Activated CD4-positive, alpha-beta T cell treated with anti-CD3 and anti-CD28 coated beads, Interleukin-2, amount 50 U/mL, for 16 hours (primary cell): Measurements from ENCODE around the gene BMPR1A.
A peak's percentile ranks its signal among the peaks of the same experiment; 100 is the strongest.

Experiments used
- DNase-seq: peaks from one replicate; pipeline ENCODE4 v3.0.0-alpha.2; 2020

The BMPR1A gene

GRCh38 chr10:86756511-86757112 is at the start of gene BMPR1A:
TSS of gene BMPR1A (plus strand) at chr10:86756619. CDS start at chr10:86876019, 119,400 bp downstream.
- DNase-seq: no peak

DNA sequence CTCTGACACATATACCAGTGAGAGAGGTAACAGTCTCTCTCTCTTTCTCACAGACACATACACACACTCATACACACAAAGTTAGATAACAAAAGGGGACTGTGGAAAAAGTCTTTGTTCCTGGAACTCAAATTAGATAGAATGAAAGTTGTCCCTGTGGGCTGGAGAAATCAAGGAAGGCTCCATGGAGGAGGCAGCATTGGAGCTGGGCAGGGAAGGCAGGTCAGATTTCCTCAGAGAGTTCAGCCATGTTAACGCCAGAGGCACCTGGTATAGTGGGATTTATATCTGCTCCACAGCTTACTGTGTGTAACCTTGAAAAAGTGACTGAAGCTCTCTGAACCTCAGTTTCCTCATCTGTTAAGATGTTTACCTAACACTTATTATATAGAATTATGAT is 49.4 kb upstream of the BMPR1A start:
- DNase-seq: no peak

GRCh38 chr10:86707505-86707904 is 48.9 kb upstream of the BMPR1A start:
- no peak for DNase-seq

GRCh38 chr10:86708068-86708782 is 48.2 kb upstream of the BMPR1A start:
- no peak for DNase-seq

DNA sequence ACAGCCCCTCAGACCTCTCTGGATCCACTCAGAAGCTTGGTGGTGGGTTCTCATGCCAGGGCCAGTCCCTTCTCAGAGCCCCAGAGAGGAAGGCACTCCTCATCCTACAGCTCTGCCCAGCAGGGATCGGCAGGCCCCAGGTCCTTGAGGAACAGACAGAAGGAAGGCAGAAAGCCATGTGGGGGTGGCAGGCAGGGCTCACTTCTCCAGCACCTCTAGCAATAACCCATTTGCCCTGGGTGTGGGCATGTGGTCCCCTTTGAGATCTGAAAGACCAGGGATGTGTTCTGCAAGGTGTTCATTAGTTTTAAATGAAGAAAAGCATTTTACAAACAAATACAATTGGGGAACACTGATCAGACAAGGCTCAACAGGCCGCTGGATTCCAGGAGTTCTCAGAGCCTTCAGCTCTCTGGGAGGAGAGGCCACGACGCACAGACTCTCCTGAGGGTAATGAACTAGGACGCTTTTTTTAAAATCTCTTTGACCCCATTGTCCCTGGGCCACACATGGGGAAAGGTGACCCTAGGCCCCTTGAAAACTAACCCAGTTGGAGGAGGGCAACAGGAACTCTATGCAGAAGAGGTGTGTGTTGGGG is 47.5 kb upstream of the BMPR1A start:
- no peak for DNase-seq

DNA sequence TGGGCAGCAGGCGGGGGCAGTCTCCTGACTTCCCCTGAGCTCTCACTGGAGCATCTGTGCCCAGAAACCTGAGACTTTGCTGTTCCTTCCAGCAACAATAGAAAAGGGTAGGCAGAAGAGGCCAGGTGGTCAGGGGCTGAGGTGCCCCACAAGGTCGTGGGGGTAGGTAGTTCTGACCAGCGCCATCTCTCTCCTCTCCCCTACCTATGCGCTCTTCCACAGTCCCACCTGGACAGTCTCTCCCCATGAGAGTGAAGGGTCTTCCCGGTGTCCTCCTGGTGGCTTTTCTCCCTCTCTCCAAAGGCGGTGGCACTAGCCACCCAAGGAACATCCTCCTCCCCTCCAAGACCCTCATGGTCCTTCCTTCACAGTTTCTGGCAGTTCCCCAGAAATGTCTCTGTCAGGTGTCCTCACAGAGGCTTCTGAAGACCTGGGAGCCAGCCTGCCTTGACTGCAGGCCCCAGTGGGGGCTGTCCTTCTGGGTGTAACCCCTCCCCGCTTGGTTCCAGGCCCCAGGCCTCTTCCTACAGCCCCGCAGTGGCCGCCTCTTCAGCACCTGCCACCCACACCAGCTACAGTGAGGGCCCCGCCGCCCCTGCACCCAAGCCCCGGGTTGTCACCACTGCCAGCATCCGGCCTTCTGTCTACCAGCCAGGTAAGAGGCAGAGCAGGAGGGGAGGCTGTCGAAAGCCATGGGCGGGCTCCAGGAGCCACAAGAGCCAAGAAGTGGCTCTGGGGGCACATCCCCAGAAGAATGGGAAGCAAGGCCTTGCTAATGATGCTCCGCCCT is 46.8 kb upstream of the BMPR1A start:
- no peak for DNase-seq

DNA sequence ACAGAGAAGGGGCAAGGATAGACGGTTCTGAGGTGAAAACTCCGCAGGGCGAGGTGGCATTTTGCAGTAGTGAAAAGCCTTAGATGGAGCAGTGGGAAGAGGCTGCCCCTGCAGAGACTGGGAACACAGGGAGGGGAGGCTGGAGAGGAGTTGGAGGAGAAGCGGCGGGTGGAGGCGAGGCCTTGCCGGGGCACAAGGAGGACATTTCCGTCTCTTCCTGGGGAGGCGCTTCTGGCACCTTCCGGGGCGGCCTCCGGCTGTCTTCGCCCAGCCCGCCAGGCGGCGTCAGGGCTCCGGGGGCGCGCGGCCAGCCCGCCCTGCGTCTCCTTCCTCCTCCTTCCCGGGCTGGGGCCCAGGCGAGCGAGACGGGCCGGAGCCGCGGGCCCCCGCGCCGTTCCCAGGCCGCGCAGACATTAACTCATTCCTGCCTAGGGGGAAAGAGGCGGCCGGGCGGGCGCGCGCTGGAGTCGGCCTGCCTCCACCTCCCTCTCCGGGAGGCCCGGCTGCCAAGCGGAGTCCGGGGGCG is 45.4 kb upstream of the BMPR1A start:
- DNase-seq: peak; percentile 89

DNA sequence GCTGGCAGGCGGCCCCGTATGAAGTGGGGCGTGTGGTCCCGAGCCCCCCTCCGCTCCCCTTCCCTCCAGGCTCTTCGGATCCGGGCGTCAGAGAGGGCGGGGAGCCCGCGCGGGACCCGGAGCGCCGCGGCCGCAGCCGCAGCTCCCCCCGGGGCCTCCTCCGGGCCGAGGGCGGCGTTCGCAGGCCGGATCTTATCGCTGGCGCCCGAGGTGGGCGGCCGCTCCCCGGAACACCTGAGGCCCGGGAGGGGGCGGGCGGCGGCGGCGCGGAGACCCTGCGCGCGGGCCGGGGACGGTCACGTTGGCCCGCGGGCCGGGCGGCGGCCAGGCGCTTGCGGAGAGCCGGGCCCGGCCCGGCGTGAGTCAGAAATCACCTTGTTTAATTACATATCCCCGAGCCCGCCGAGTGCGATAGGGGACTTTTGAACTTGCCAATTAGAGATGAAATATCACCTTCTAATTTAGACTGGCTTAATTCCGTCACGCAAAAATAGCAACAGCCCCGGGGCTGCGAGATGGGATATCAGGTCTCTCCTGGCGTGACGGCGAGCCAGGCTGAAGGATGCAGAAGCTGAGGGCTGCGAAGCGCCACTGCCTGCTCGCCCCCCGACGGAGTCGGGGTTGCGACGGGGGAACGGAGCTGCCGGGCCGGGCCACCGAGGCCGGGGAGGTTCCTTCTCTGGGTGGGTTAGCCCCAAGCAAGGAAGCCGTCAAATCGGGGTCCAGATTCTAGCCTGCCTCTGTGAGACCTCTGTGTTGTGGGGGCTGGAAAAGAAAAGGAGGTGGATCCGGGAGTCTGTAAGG is 44.7 kb upstream of the BMPR1A start:
- peak; percentile 39 for DNase-seq

DNA sequence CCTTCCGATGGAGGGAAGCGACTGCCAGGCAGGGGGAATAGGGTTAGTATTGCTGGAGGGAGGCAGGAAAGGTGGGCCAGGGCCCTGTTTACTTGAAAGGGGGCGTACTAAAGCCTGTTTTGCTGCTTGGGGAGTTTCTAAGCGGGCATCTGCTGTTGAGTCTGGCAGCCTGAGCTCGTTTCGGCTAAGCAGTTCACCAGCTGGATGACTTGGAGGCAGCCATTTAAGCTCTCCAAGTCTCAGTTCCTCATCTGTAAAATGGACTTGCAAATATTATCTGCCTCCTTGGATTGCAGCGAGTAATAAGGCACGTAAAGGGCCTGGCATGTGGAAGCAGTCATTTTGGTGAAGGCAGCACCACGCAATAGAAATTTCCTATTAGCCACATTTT is 44.1 kb upstream of the BMPR1A start:
- peak; percentile 12 for DNase-seq

DNA sequence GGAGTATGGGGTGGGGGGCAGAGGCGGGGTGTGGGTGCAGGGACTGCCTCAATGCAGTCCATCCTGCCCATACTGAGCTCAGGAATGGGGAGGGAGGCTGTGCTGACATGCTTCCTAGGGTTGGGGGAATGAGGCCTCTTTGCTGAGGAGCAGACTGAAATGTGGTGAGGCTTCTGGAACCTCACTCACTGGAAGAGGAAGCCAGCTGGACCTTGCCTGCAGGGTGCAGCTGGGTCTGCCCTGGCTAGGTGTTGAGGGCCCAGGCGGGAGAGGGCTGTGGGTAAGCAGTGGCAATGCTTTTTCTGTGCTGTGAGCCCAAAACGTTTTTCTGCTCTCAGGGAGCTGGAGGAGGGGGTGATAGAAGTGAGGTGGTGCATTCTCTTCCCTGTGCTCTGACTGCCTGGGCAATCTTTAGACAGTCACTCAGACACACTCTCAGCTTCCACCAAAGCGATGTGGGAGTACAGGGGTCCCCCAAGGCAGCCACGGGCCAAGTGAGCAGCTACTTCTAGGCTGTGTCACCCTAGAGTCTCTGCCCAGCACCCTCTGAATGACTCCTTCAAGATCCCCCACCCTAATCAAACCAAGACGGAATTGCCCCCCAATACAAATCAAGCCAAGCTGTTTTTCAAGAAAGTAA is 41.1 kb upstream of the BMPR1A start:
- no peak for DNase-seq

- no peak for DNase-seq
These were observed 40.6 kb upstream of the BMPR1A start for GRCh38 chr10:86715836-86716235.

GRCh38 chr10:86716466-86716865 is 40.0 kb upstream of the BMPR1A start:
- no peak for DNase-seq

GRCh38 chr10:86718556-86718955 is 37.9 kb upstream of the BMPR1A start:
- no peak for DNase-seq

DNA sequence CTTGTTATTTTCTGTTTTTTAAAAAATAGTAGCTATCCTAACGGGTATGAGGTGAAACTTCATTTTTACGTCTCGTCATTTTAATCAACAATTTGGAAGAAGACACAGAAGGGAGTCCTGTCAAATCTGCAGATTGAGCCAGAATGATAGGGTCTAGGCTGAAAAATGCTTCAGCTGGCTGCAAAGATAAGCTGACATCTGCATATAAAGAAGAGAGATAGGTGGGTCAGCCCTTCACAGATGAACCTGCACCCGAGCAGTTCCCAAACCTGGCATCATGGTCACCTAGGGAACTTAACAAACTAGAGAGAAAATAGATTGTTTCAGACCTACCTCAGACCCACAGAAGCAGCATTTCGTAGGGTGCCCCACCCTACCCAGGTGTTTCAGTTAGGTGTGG is 35.2 kb upstream of the BMPR1A start:
- no peak for DNase-seq

DNA sequence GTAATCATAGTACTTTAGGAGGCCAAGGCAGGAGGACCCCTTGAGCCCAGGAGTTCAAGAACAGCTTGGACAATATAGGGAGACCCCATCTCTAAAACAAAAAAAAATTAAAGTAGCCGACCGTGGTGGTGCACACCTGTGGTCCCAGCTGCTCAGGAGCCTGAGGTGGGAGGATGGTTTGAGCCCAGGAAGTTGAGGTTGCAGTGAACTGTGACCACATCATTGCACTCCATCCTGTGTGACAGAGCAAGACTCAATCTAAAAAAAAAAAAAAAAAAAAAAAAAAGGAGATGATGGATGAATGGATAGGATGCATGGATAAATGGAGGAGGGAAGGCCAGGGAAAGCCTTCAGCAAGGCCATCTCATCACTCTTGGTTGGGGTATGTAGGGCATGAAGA is 33.4 kb upstream of the BMPR1A start:
- no peak for DNase-seq

- DNase-seq: no peak
These were observed 32.0 kb upstream of the BMPR1A start for GRCh38 chr10:86724445-86724844.

DNA sequence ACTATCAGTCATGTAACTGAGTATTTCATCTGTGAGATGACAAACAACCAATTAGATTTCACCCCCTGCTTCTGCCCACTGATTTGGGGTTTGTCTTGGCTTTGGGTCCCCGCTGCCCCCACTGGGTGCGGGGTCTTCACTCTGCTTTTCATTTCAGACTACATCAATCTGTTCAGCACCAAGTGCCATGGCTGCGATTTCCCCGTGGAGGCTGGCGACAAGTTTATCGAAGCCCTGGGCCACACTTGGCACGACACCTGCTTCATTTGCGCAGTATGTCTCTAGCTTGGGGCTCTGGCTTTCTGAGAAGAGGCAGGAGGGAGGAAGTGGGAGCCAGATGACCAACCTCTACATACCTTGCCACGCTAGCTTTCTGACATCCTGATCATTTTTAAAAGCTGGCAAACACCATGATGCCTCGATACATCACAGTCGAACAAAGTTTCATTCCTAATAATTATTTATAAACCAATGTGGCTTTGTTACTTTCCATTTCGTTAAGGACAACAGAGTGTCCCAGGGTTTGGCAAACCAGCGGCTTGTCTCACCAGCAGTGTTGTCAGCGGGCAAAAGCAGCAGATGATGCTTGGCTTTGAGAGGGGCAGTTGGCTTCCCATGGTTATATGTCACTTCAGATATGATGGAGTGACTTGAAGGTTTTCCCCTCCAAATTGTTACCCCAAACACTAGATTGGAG is 30.3 kb upstream of the BMPR1A start:
- DNase-seq: no peak

DNA sequence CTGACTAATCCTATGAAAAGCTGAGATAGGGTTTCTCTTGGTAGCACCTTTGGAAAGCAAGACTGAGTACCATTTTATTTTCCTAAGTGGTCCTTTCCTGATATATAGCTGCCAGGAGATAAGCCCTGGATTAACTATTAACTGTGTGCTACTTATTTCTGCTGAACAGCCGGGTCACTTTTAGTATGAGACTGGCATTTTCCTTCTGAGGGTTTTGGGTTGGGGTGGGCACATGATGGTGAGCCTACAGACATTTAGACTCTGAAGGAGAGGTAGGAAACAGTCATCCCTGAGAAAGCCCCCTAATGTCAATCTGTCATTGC is 29.8 kb upstream of the BMPR1A start:
- no peak for DNase-seq

DNA sequence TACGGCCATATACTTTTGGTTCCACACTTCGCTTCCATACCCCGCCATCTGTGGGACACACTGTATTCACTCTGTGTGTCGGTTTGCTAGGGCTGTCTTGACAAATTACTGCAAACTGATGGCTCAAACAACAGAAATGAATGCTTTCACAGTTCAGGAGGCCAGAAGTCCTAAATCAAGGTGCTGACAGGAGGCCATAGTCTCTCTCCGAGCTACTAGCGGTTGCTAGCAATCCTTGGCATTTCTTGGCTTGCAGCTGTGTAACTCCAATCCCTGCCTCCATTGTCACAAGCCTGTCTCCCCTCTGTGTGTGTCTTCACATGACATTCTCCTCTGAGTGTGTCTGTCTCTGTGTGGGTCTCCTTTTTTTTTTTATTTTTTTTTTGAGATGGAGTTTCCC is 28.9 kb upstream of the BMPR1A start:
- DNase-seq: no peak

DNA sequence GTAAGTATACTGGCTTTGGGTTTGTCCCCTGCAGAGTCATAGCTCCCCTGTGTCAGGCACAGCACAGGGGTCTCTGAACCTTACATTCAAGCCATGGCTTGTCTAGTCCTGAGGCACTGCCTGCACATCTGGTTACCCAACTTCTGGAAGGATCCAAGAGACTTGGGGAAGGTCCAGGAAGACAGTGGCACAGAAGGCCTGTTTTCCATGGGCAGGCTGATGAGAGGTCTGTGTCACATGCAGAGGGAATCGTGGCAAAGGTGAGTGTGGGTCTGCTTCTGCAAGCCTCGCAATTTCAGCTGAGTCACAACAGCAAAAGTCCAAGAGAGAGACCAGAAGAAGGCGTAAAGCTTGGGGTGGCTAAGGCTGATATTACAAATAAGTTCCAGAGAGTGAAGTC is 28.4 kb upstream of the BMPR1A start:
- no peak for DNase-seq

DNA sequence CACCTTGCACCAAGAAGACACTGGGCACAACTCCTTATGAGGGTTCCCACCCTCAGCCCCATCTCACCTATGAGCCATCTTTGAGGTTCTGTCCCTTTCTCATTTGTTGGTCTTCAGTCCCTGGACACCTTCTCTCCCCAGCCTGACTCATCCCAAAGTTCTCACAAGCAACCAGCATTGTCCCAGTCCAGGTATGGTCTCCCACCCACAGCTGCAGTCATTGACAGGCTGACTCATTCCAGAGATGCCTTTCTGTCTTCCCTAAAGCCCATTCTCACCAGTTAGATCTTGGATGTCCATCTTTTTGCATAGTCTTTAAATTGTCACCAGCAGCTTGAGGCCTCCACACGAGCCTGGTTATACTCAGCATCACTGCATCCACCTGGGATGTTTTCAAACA is 26.7 kb upstream of the BMPR1A start:
- no peak for DNase-seq

GRCh38 chr10:86730227-86730626 is 26.2 kb upstream of the BMPR1A start:
- no peak for DNase-seq
